Measurements from ENCODE around the gene TAS2R5. TPM values are rescaled to one million over a fixed set of nuclear protein-coding genes. Genes with fewer than 3 reads are reported as not detected.
"Not testable (repeated sequence)": the region's sequence is repeated elsewhere in the genome, so short reads cannot be mapped to it uniquely, and the experiment has no call there.

Gene TAS2R5, protein sequence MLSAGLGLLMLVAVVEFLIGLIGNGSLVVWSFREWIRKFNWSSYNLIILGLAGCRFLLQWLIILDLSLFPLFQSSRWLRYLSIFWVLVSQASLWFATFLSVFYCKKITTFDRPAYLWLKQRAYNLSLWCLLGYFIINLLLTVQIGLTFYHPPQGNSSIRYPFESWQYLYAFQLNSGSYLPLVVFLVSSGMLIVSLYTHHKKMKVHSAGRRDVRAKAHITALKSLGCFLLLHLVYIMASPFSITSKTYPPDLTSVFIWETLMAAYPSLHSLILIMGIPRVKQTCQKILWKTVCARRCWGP
- 1 to 10 TPM; 1.8 to 9.0 (median 5.2) TPM for total RNA-seq

GRCh38 chr7:141789917-141790316, at the start of gene TAS2R5:
TSS of gene TAS2R5 (plus strand) at chr7:141790217. CDS start at chr7:141790362, 145 bp downstream.
- H3K27me3 ChIP-seq: no peaks in the 10 kb centered on the region
- TF ChIP-seq, protein P1, sequence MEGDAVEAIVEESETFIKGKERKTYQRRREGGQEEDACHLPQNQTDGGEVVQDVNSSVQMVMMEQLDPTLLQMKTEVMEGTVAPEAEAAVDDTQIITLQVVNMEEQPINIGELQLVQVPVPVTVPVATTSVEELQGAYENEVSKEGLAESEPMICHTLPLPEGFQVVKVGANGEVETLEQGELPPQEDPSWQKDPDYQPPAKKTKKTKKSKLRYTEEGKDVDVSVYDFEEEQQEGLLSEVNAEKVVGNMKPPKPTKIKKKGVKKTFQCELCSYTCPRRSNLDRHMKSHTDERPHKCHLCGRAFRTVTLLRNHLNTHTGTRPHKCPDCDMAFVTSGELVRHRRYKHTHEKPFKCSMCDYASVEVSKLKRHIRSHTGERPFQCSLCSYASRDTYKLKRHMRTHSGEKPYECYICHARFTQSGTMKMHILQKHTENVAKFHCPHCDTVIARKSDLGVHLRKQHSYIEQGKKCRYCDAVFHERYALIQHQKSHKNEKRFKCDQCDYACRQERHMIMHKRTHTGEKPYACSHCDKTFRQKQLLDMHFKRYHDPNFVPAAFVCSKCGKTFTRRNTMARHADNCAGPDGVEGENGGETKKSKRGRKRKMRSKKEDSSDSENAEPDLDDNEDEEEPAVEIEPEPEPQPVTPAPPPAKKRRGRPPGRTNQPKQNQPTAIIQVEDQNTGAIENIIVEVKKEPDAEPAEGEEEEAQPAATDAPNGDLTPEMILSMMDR (IDR thresholded peaks at IDR 0.05): no peak
- no peak for TF ChIP-seq EP300 (IDR thresholded peaks at IDR 0.05)
- TF ChIP-seq POLR2A (IDR thresholded peaks at IDR 0.05): no peak
- WGBS, 2 donors: 78 to 86% methylated on average over 5 of the region's 5 CpGs
- H3K27ac ChIP-seq: no peak within 1 kb of the TSS
- H3K4me3 ChIP-seq: no peak within 1 kb of the TSS
- H3K36me3 ChIP-seq: peaks cover 0 to 34% (median 0%) of the 10 kb centered on the region in 3 donors
- no peaks in the 10 kb centered on the region for H3K9me3 ChIP-seq
- no peaks in the 10 kb centered on the region for H3K4me1 ChIP-seq
- DNase-seq (ENCODE audit: low spot score in 2 of 2): no peak

DNA sequence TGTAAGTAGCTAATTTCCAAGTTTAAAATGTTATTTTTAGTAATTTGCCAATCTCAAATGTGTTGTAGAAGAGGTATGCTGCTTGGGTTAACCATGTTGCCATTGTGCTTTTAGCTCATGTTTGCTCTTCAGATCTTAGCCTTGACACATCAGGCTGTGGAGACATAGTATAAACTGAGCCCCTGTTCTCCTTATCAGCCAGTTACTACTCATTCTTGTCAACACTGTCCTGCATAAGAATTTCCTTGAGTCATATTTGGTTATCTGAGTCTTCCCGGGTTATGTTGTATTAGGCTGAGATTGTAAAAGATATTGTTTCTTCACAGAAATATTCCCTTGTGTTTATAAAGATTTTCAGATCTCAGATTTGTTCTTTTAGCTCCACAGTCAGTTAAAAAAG, 47.8 kb upstream of the TAS2R5 start:
- H3K36me3 ChIP-seq: peaks cover 4 to 72% (median 14%) of the 10 kb centered on the region in 3 donors
- no peak for TF ChIP-seq EP300 (IDR thresholded peaks at IDR 0.05)
- TF ChIP-seq POLR2A (IDR thresholded peaks at IDR 0.05): no peak
- TF ChIP-seq, protein P1 (IDR thresholded peaks at IDR 0.05): no peak

GRCh38 chr7:141744131-141744530, 45.9 kb upstream of the TAS2R5 start:
- no peak overlapping the region for H3K27ac ChIP-seq
- H3K27me3 ChIP-seq: no peaks in the 10 kb centered on the region
- TF ChIP-seq POLR2A (IDR thresholded peaks at IDR 0.05) (no peak), EP300 (IDR thresholded peaks at IDR 0.05) (no peak)
- TF ChIP-seq, protein P1 (IDR thresholded peaks at IDR 0.05): no peak
- H3K36me3 ChIP-seq: peaks cover 4 to 91% (median 15%) of the 10 kb centered on the region in 3 donors
- no peak overlapping the region for H3K4me3 ChIP-seq
- peaks cover 0 to 20% (median 1%) of the 10 kb centered on the region in 4 donors for H3K4me1 ChIP-seq
- DNase-seq (ENCODE audit: low spot score in 2 of 2): no peak
- WGBS, 2 donors: 82 to 87% methylated on average over 2 of the region's 2 CpGs
- H3K9me3 ChIP-seq: no peaks in the 10 kb centered on the region

More for the DNA sequence above, 47.8 kb upstream of the TAS2R5 start:
- Histone ChIP-seq H3K27ac (no peak overlapping the region), H3K4me1 (peaks cover 0 to 28% (median 6%) of the 10 kb centered on the region in 4 donors), H3K4me3 (no peak overlapping the region), H3K9me3 (no peaks in the 10 kb centered on the region), H3K27me3 (no peaks in the 10 kb centered on the region)
- 86 to 98% methylated on average over 1 of the region's 1 CpG for WGBS, 2 donors
- no peak for DNase-seq (ENCODE audit: low spot score in 2 of 2)

DNA sequence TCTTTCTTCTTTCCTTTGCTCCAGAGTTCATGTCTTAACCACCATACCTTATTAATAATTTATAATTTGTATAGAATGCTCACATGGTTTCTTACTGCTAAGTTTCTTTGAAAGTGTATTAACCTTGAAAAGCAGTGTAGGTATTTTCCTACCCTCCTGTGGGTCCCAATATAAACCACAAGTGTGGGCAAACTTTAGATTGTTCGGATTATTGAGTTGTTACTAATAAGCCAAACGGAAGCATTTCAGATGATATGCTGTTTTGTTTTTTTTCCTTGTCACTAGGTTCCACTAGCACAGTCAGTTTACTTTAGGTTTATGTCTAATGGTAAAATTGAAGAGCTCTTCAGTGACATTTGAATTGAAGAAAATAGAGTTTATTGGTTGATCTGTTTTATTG, 41.6 kb upstream of the TAS2R5 start:
- H3K4me1 ChIP-seq: no peaks in the 10 kb centered on the region
- 92 to 93% methylated on average over 2 of the region's 2 CpGs for WGBS, 2 donors
- no peaks in the 10 kb centered on the region for H3K27me3 ChIP-seq
- peaks cover 0 to 25% (median 4%) of the 10 kb centered on the region in 4 donors for H3K9me3 ChIP-seq
- H3K36me3 ChIP-seq: peaks cover 15 to 98% (median 34%) of the 10 kb centered on the region in 3 donors
- no peak overlapping the region for H3K4me3 ChIP-seq
- no peak overlapping the region for H3K27ac ChIP-seq
- DNase-seq (ENCODE audit: low spot score in 2 of 2): no peak
- TF ChIP-seq POLR2A (IDR thresholded peaks at IDR 0.05) (no peak), EP300 (IDR thresholded peaks at IDR 0.05) (no peak)
- TF ChIP-seq, protein P1 (IDR thresholded peaks at IDR 0.05): no peak

- H3K4me3 ChIP-seq; DNase-seq (ENCODE audit: low spot score in 2 of 2); H3K27me3 ChIP-seq; H3K4me1 ChIP-seq; H3K27ac ChIP-seq: not testable (repeated sequence)
- H3K9me3 ChIP-seq: peaks cover 0 to 25% (median 4%) of the 10 kb centered on the region in 4 donors
- H3K36me3 ChIP-seq: peaks cover 11 to 97% (median 27%) of the 10 kb centered on the region in 3 donors
- WGBS, 2 donors: 96 to 97% methylated on average over 10 of the region's 10 CpGs
Measured at GRCh38 chr7:141751904-141752303, 38.1 kb upstream of the TAS2R5 start.

All from tibial nerve (tissue), 4 donors.